B cell (primary cell): ENCODE data around the gene CCBE1. TPM values are rescaled to one million over a fixed set of nuclear protein-coding genes. Genes with fewer than 3 reads are reported as not detected.

Experiments used
- ATAC-seq: fragments of 200-7000 bp; cut with Tn5 transposase; one replicate; pipeline ENCODE4 v1.10.0; 2021; ENCODE audit warnings: low read depth, mild to moderate bottlenecking, moderate number of reproducible peaks, moderate library complexity
- CTCF ChIA-PET: fragments of 350-600 bp; sonication (Branson Sonifier 250); formaldehyde crosslinking; loops from one replicate; lab custom pipeline; 2021; ENCODE audit warnings: antibody characterized with exemption, inconsistent platforms; lab: Charles Lee
- POLR2A ChIA-PET: fragments of 350-600 bp; sonication (Branson Sonifier 250); formaldehyde crosslinking; loops from one replicate; lab custom pipeline; 2021; ENCODE audit warnings: antibody characterized with exemption; lab: Charles Lee
- DNase-seq: peaks from one replicate; pipeline ENCODE4 v3.0.0; 2013
- H2AFZ ChIP-seq: 2 replicates; pipeline ENCODE4 v1.6.1; 2012; ENCODE audit warnings: mild to moderate bottlenecking, low read depth, low read length; ENCODE audit not compliant: insufficient read depth, poor library complexity, severe bottlenecking
- H3K27ac ChIP-seq, 2 donors: 1 replicate in 1 of 2; 2 replicates in 1 of 2; pipeline ENCODE4 v1.5.1; 2012 to 2013; ENCODE audit warnings: low read length in 2 of 2, mild to moderate bottlenecking in 2 of 2, moderate library complexity in 1 of 2
- H3K27me3 ChIP-seq, 4 experiments: fragments of 200-600 bp in 1 of 4; sonication (generic) in 1 of 4; replicated peaks in 1 of 4; 1 replicate in 2 of 4; 2 replicates in 2 of 4; pipeline versions ENCODE4 v1.6.1 to v1.7.0; 2013 to 2016; ENCODE audit warnings: low read length in 3 of 4, mild to moderate bottlenecking in 2 of 4, mixed read lengths in 1 of 4, moderate library complexity in 1 of 4; ENCODE audit not compliant: insufficient read depth in 4 of 4, control insufficient read depth in 3 of 4; ENCODE audit errors: control extremely low read depth in 1 of 4
- H3K36me3 ChIP-seq, 2 experiments: replicated peaks in 1 of 2; 1 replicate in 1 of 2; 2 replicates in 1 of 2; pipeline versions ENCODE4 v1.6.1 to v1.7.1; 2013; ENCODE audit warnings: low read length in 1 of 2; ENCODE audit not compliant: insufficient read depth in 2 of 2, control insufficient read depth in 1 of 2; ENCODE audit errors: control extremely low read depth in 1 of 2, extremely low read depth in 1 of 2
- H3K4me1 ChIP-seq, 2 donors: fragments of 200-600 bp in 1 of 2; sonication (generic) in 1 of 2; 1 replicate in 1 of 2; 2 replicates in 1 of 2; pipeline versions ENCODE4 v1.5.1 to v1.6.1; 2013 to 2017; ENCODE audit warnings: low read length in 2 of 2; ENCODE audit not compliant: control insufficient read depth in 2 of 2, insufficient read depth in 2 of 2
- H3K4me2 ChIP-seq: replicated peaks from 2 replicates; pipeline ENCODE3; 2012; ENCODE audit warnings: mild to moderate bottlenecking, low read depth, low read length; ENCODE audit not compliant: poor library complexity, severe bottlenecking
- H3K4me3 ChIP-seq, 5 experiments: fragments of 200-600 bp in 1 of 5; sonication (generic) in 1 of 5; 1 replicate in 3 of 5; 2 replicates in 2 of 5; pipeline versions ENCODE4 v1.5.1 to v1.7.0; 2011 to 2016; ENCODE audit warnings: low read length in 4 of 5, mild to moderate bottlenecking in 4 of 5, low read depth in 2 of 5, control low read depth in 1 of 5, moderate library complexity in 1 of 5; ENCODE audit not compliant: insufficient read depth in 1 of 5; ENCODE audit errors: control extremely low read depth in 1 of 5, extremely low read depth in 1 of 5
- H3K79me2 ChIP-seq: fragments of 200-600 bp; sonication (generic); one replicate; pipeline ENCODE4 v1.6.0; 2016; ENCODE audit warnings: low read length; ENCODE audit not compliant: control insufficient read depth, insufficient read depth
- H3K9ac ChIP-seq: fragments of 200-600 bp; sonication (generic); 2 replicates; pipeline ENCODE4 v1.6.1; 2017; ENCODE audit warnings: mild to moderate bottlenecking, low read length, moderate library complexity
- H3K9me3 ChIP-seq, 3 donors: one replicate each; pipeline versions ENCODE4 v1.6.1 to v1.7.1; 2013; ENCODE audit warnings: low read length in 2 of 3; ENCODE audit not compliant: control insufficient read depth in 2 of 3, insufficient read depth in 1 of 3; ENCODE audit errors: control extremely low read depth in 1 of 3
- H4K20me1 ChIP-seq: 2 replicates; pipeline ENCODE4 v1.6.0; 2012; ENCODE audit warnings: mild to moderate bottlenecking, low read length; ENCODE audit not compliant: insufficient read depth, control insufficient read depth, poor library complexity, severe bottlenecking
- H3K27ac Mint-ChIP-seq: one replicate; pipeline ENCODE4 v1.8.0; 2021; ENCODE audit warnings: mixed read lengths
- H3K27me3 Mint-ChIP-seq: one replicate; pipeline ENCODE4 v1.8.0; 2021; ENCODE audit warnings: mixed read lengths
- H3K4me1 Mint-ChIP-seq: one replicate; pipeline ENCODE4 v1.8.0; 2021; ENCODE audit warnings: mixed read lengths
- H3K4me3 Mint-ChIP-seq: one replicate; pipeline ENCODE4 v1.8.0; 2021; ENCODE audit warnings: mixed read lengths
- H3K9me3 Mint-ChIP-seq: one replicate; pipeline ENCODE4 v1.8.0; 2022; ENCODE audit warnings: mixed read lengths; ENCODE audit not compliant: insufficient read depth
- CTCF ChIP-seq: fragments of 200-600 bp; IDR thresholded peaks from one replicate; pipeline ENCODE4 v1.8.0; 2022; ENCODE audit warnings: antibody characterized with exemption, mild to moderate bottlenecking
- EZH2 ChIP-seq: IDR thresholded peaks from 2 replicates; pipeline ENCODE4 v1.6.1; 2012; ENCODE audit warnings: borderline replicate concordance, low read depth, mild to moderate bottlenecking, moderate library complexity, low read length; ENCODE audit not compliant: insufficient read depth, poor library complexity, severe bottlenecking
- WGBS: methylation state at CpG from one replicate; pipeline ENCODE4 v1.1.5; 2013; ENCODE audit warnings: missing lambda C conversion rate; ENCODE audit not compliant: insufficient coverage; 5-methylcytosine and 5-hydroxymethylcytosine counted together
- intact Hi-C: fragments of 100-400 bp; cut with micrococcal nuclease; formaldehyde crosslinking; loops from one replicate; pipeline ENCODE4 v1.10.0; 2022
- polyA plus RNA-seq: library from polyadenylated mRNA; depleted of rRNA; stranded (reverse); fragments of >200 nt; gene quantifications from 2 replicates; pipeline ENCODE4 v1.2.3, GENCODE V29; 2012
- total RNA-seq, 2 donors: library from RNA; stranded (reverse); fragments of 120-200 nt in 1 of 2; gene quantifications; 1 replicate in 1 of 2; 2 replicates in 1 of 2; pipeline versions ENCODE4 v1.2.3 to v1.2.4, GENCODE V29; 2013 to 2022

Gene CCBE1
- total and polyA plus RNA-seq, 2 donors (not counting 1 experiment from before 2014, with no cell fraction given) = not detected

GRCh38 chr18:59646963-59647307, 50.3 kb downstream of the CCBE1 start:
- Histone ChIP-seq H2AFZ (no peak overlapping the region), H3K27me3 (peaks cover 0 to 6% (median 0%) of the 10 kb centered on the region in 4 experiments), H3K4me2 (no peak overlapping the region), H3K27ac (no peak overlapping the region), H3K79me2 (no peaks in the 10 kb centered on the region), H4K20me1 (no peaks in the 10 kb centered on the region), H3K4me3 (no peak overlapping the region), H3K36me3 (no peaks in the 10 kb centered on the region), H3K4me1 (no peaks in the 10 kb centered on the region), H3K9me3 (no peaks in the 10 kb centered on the region), H3K9ac (no peak overlapping the region)
- DNase-seq = no peak
- Mint-ChIP-seq H3K27me3 (peaks cover 18% of the 10 kb centered on the region), H3K27ac (no peak overlapping the region), H3K4me1 (no peaks in the 10 kb centered on the region), H3K9me3 (no peaks in the 10 kb centered on the region), H3K4me3 (no peak overlapping the region)
- WGBS = no CpG with 5 or more reads among the region's 2 CpGs
- POLR2A ChIA-PET = no interaction called here
- CTCF ChIA-PET = interaction anchor here (0.6 kb wide), 1 partner anchor 991 kb away, joined by 3 read pairs; no protein-coding TSS in a partner anchor
- TF ChIP-seq CTCF (no peak), EZH2 (no peak)
- ATAC-seq = no peak
- intact Hi-C loops = no loop called here

- CTCF ChIA-PET = interaction anchor here (0.6 kb wide), 1 partner anchor 990 kb away, joined by 3 read pairs; no protein-coding TSS in a partner anchor
- no peaks in the 10 kb centered on the region for H3K79me2 ChIP-seq
- DNase-seq = no peak
These were observed 50.8 kb downstream of the CCBE1 start for GRCh38 chr18:59646228-59646962.

More at GRCh38 chr18:59646228-59646962, 50.8 kb downstream of the CCBE1 start:
- no peak for ATAC-seq
- no peak overlapping the region for H3K27ac Mint-ChIP-seq
- H3K4me1 Mint-ChIP-seq = no peaks in the 10 kb centered on the region
- H3K36me3 ChIP-seq = no peaks in the 10 kb centered on the region
- no peak overlapping the region for H3K4me2 ChIP-seq
- WGBS = 67% methylated on average over 9 of the region's 11 CpGs
- intact Hi-C loops = no loop called here
- H3K27me3 Mint-ChIP-seq = peaks cover 17% of the 10 kb centered on the region
- H3K9me3 ChIP-seq = no peaks in the 10 kb centered on the region
- no peak for TF ChIP-seq CTCF
- TF ChIP-seq EZH2 = no peak
- POLR2A ChIA-PET = no interaction called here
- H3K4me3 Mint-ChIP-seq = no peak overlapping the region
- peaks cover 0 to 6% (median 0%) of the 10 kb centered on the region in 4 experiments for H3K27me3 ChIP-seq
- no peak overlapping the region for H3K4me3 ChIP-seq
- no peaks in the 10 kb centered on the region for H3K9me3 Mint-ChIP-seq
- no peak overlapping the region for H3K9ac ChIP-seq
- no peak overlapping the region for H3K27ac ChIP-seq
- H2AFZ ChIP-seq = no peak overlapping the region
- H4K20me1 ChIP-seq = no peaks in the 10 kb centered on the region
- no peaks in the 10 kb centered on the region for H3K4me1 ChIP-seq
